Mucosa of stomach (tissue), 1 donor: ENCODE data around the gene KLF11.
"Not testable (repeated sequence)": the region's sequence is repeated elsewhere in the genome, so short reads cannot be mapped to it uniquely, and the experiment has no call there.

Experiments
- H3K27me3 ChIP-seq: one replicate; pipeline ENCODE4 v1.7.0; 2013; ENCODE audit warnings: mild to moderate bottlenecking, low read length; ENCODE audit not compliant: control insufficient read depth, insufficient read depth
- H3K36me3 ChIP-seq: one replicate; pipeline ENCODE4 v1.7.0; 2013; ENCODE audit warnings: low read length; ENCODE audit not compliant: control insufficient read depth, insufficient read depth
- H3K4me1 ChIP-seq: one replicate; pipeline ENCODE4 v1.7.0; 2013; ENCODE audit warnings: mild to moderate bottlenecking, low read length; ENCODE audit not compliant: control insufficient read depth, insufficient read depth
- H3K4me3 ChIP-seq: one replicate; pipeline ENCODE4 v1.7.0; 2013; ENCODE audit warnings: low read length
- H3K9ac ChIP-seq: one replicate; pipeline ENCODE4 v1.7.0; 2013; ENCODE audit warnings: mild to moderate bottlenecking, low read length, moderate library complexity
- H3K9me3 ChIP-seq: one replicate; pipeline ENCODE4 v1.7.0; 2013; ENCODE audit warnings: mild to moderate bottlenecking, low read length, moderate library complexity; ENCODE audit not compliant: control insufficient read depth
- donor health status: Pancreatic carcinoma.

Gene KLF11

GRCh38 chr2:10011606-10012325, 31.6 kb upstream of the KLF11 start:
- not testable (repeated sequence) for H3K36me3 ChIP-seq, H3K9ac ChIP-seq, H3K4me3 ChIP-seq, H3K9me3 ChIP-seq, H3K27me3 ChIP-seq
- peaks cover 19% of the 10 kb centered on the region for H3K4me1 ChIP-seq

- not testable (repeated sequence) for H3K9ac ChIP-seq, H3K36me3 ChIP-seq, H3K4me3 ChIP-seq, H3K9me3 ChIP-seq, H3K27me3 ChIP-seq
- H3K4me1 ChIP-seq = peaks cover 17% of the 10 kb centered on the region
These were observed 30.9 kb upstream of the KLF11 start for GRCh38 chr2:10012366-10012962.

GRCh38 chr2:10012963-10013461, 30.3 kb upstream of the KLF11 start:
- H3K4me3 ChIP-seq = no peak overlapping the region
- H3K9ac ChIP-seq = no peak overlapping the region
- H3K9me3 ChIP-seq = no peaks in the 10 kb centered on the region
- no peaks in the 10 kb centered on the region for H3K27me3 ChIP-seq
- H3K4me1 ChIP-seq = peaks cover 17% of the 10 kb centered on the region
- no peaks in the 10 kb centered on the region for H3K36me3 ChIP-seq

GRCh38 chr2:10013651-10014417, 29.5 kb upstream of the KLF11 start:
- not testable (repeated sequence) for H3K27me3 ChIP-seq, H3K9me3 ChIP-seq, H3K36me3 ChIP-seq, H3K4me3 ChIP-seq, H3K9ac ChIP-seq
- peaks cover 17% of the 10 kb centered on the region for H3K4me1 ChIP-seq

- H3K27me3 ChIP-seq = no peaks in the 10 kb centered on the region
- no peaks in the 10 kb centered on the region for H3K36me3 ChIP-seq
- no peak overlapping the region for H3K4me3 ChIP-seq
- H3K9ac ChIP-seq = no peak overlapping the region
- no peaks in the 10 kb centered on the region for H3K9me3 ChIP-seq
- peaks cover 11% of the 10 kb centered on the region for H3K4me1 ChIP-seq
These were observed 28.7 kb upstream of the KLF11 start for GRCh38 chr2:10014418-10015190.

GRCh38 chr2:10015376-10015989, 27.9 kb upstream of the KLF11 start:
- H3K27me3 ChIP-seq, H3K4me1 ChIP-seq, H3K4me3 ChIP-seq, H3K36me3 ChIP-seq, H3K9me3 ChIP-seq, H3K9ac ChIP-seq: not testable (repeated sequence)

- no peaks in the 10 kb centered on the region for H3K4me1 ChIP-seq
- H3K27me3 ChIP-seq = no peaks in the 10 kb centered on the region
- H3K36me3 ChIP-seq = no peaks in the 10 kb centered on the region
- no peak overlapping the region for H3K4me3 ChIP-seq
- no peaks in the 10 kb centered on the region for H3K9me3 ChIP-seq
- H3K9ac ChIP-seq = no peak overlapping the region
These were observed 27.1 kb upstream of the KLF11 start for GRCh38 chr2:10016001-10016801.

- no peaks in the 10 kb centered on the region for H3K36me3 ChIP-seq
- no peaks in the 10 kb centered on the region for H3K4me1 ChIP-seq
- H3K9ac ChIP-seq = no peak overlapping the region
- no peaks in the 10 kb centered on the region for H3K9me3 ChIP-seq
- no peak overlapping the region for H3K4me3 ChIP-seq
- no peaks in the 10 kb centered on the region for H3K27me3 ChIP-seq
These were observed 26.5 kb upstream of the KLF11 start for GRCh38 chr2:10016802-10017258.

- Histone ChIP-seq H3K4me1 (no peaks in the 10 kb centered on the region), H3K4me3 (no peak overlapping the region), H3K9me3 (no peaks in the 10 kb centered on the region), H3K27me3 (peaks cover 2% of the 10 kb centered on the region), H3K9ac (no peak overlapping the region), H3K36me3 (no peaks in the 10 kb centered on the region)
These were observed 25.9 kb upstream of the KLF11 start for GRCh38 chr2:10017313-10017941.

GRCh38 chr2:10019174-10019573, 24.2 kb upstream of the KLF11 start:
- Histone ChIP-seq H3K27me3 (peaks cover 5% of the 10 kb centered on the region), H3K4me3 (no peak overlapping the region), H3K4me1 (no peaks in the 10 kb centered on the region), H3K36me3 (no peaks in the 10 kb centered on the region), H3K9me3 (no peaks in the 10 kb centered on the region), H3K9ac (no peak overlapping the region)
